NCI-H748 (cell line): ENCODE data around the gene CBX6.
"Not testable (repeated sequence)": the region's sequence is repeated elsewhere in the genome, so short reads cannot be mapped to it uniquely, and the experiment has no call there.

ENCODE experiments used
- DNase-seq: peaks from one replicate; lab custom pipeline; 2025; ENCODE audit not compliant: unreplicated experiment; lab: John Stamatoyannopoulos, UW

CBX6 gene

DNA sequence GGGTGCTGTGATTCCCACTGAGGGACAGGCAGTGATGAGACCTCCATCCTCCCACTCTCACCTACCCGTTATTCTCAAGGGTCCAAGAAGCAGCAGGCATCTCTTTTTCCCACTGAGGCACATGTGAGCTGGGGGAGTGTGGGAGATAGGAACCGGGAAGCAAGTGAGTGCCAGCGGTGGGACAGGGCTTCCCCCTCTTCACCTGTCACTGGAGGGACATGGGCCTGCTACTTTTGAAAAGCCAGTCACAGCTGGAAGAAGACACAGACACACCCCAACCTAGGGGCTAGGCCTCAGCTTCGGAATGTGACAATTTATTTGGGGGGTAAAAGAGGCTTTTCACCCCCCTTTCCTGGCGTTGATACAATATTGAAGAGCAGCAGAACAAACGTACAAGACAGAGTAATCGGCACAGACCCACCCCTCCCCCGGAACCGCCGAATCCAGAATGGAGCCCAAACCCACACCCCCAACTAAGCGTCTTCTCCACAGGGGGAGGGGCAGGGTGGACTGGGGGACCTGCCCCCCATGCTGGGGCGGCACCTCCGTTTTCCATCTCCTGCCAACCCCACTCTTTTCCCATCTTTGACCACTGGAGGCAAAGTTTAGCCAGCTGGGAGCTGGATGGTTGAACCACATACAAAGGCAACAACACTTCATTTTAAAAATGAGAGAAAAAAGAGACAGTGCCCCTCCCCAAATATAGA is 10.7 kb downstream of the CBX6 start:
- DNase-seq: no peak

DNA sequence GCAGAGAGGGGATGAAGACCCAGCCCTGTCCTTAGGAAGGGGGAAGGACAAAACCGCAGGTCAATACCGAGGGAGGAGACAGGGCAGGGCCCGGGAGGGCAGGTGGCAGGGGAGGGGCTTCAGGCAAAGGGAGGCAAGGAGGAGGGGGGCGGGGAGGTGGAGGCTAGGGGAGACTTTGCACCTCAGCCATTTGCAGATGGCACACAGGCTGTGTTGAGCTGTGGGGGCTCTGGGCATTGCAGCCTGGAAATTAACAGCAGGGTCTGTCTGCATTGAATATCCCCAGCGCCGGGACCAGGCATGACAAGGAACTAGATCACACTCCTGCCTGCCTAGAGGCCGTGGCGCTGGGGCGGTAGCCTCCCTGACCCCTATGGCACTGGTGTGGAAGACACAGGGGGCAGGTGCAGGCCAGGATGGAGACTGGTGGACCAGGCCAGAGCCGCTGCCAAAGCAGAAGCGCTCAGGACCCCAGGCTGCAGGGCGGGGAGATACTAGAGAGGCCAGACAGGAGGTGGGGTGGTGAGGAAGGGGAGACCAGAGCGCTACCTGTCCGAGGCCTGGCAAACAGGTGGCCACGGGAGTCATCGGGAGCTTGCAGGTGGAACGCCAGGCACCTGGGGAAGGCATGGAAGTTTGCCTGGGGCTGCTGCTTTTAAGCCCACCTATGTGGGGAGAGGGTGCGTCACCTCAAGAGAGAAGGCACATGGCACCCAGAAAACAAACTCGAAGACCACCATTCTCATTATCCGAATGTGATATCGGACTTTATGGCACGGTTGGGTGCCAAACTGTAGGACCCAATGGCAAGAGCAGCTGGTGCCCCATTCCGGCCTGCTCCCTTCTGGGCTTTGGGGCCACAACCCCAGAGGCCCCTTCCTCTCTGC is 11.5 kb downstream of the CBX6 start:
- DNase-seq: no peak

DNA sequence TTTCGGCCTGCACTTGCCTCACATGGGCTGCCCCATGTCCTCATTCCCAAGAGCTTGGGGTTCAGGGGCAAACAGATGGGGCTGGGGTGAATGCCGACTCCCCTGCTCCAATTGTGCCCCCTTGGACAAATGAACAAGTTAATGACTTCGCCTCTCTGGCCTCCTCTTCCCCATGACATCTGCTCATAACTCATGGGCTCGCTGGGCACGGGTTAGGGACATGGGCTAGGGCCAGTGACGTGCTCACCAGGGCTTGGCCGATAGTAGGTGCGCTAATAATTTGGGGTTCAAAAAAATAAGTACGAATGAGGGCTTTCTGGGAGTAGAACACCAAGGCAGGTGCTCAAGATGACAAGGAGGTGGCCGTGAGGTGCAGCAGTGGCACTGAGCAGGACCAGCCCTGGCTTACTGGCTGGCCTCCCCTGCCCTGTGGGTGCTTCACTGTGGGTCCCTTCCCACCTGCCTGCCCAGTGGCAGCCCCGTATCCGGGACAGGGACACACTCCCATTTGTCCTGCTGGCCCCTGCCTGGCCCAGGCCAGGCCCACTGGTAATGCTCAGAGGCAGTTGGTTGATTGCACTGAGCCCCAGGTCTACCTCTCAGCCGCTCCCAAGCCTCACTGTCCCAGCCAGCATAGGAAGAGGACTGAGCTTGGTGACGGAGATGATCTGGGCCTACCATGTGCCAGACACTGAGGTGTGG is 12.3 kb downstream of the CBX6 start:
- no peak for DNase-seq

DNA sequence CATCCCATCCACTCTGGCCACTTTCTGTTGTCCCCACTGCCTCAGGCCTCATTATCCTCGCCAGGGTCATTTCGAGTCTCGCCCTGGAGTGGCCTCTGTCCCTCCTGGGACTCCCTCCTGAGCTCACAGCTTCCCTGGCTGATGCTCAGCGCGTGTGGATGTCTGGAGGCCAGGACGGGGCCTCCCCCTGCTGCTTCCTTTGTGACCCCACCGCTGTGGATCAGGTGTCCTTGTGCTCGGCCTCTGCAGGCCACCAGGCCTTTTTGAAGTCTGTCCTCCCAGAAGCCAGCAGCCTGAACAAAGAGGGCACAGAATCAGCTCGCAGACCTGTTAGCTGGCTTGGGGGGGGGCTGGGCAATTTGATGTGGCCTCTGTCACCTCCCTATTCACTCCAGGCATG is 13.5 kb downstream of the CBX6 start:
- no peak for DNase-seq

DNA sequence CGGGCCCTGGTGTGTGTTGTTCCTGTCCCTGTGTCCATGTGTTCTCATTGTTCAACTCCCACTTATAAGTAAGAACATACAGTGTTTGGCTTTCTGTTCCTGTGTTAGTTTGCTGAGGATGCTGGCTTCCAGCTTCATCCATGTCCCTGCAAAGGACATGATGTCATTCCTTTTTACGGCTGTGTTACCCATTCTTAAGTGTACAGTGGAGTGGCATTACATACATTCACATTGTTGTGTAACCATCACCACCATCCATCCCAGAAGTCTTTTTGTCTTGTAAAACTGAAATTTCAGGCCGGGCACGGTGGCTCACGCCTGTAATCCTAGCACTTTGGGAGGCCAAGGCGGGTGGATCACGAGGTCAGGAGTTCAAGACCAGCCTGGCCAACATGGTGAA is 17.5 kb downstream of the CBX6 start:
- DNase-seq: not testable (repeated sequence)

DNA sequence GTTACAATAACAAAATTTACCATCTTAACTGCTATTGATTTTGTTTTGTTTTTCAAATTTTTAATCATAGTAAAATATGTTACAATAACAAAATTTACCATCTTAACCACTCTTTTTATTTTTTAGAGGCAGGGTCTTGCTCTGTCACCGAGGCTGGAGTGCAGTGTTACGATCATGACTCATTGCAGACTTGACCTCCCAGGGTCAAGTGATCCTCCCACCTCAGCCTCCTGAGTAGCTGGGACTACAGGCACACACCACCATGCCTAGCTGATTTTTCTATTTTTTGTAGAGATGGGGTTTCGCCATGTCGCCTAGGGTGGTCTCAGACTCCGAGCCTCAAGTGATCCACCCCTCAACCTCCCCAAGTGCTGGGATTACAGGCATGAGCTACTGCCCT is 18.1 kb downstream of the CBX6 start:
- DNase-seq: not testable (repeated sequence)

DNA sequence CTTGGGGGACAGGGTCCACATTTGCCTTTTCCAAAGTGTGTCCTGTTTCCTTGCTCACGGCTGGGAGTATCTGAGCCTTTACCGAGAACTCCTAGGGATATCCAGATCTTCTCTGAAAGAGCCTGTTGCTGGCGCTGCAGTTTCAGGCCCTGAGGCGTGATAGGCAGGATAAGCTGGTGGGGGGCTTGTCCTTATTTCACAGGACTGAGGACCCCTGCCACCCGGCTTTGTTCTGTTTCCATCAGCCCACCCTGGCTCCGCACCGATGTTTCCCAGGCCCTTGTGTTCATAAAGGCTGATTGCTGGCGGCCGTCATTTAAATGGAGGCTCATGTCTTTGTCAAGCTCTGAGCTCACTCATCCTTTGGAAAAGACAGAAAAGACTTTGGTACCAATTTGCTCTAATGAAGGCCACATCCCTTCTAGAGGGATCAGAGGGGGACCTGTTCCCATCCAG is 18.8 kb downstream of the CBX6 start:
- DNase-seq: no peak

DNA sequence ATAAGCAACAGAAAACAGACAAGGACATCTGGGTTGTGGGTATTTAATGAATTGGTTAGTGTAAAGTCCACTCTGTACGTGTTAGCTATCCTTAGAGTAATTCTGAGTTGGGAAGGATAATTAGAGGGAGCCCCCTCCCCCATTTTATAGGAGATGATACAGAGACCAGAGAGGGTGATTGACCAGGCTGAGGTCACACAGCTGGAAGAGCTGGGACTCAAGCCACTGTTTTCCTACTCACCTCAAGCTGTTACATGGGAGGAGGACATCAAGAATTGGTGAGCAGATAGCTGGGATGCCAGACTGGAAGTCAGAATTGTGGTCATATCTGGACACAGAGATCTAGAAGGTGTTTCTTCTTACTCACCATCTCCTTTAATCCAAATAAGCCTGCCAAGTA is 19.5 kb downstream of the CBX6 start:
- DNase-seq: no peak

DNA sequence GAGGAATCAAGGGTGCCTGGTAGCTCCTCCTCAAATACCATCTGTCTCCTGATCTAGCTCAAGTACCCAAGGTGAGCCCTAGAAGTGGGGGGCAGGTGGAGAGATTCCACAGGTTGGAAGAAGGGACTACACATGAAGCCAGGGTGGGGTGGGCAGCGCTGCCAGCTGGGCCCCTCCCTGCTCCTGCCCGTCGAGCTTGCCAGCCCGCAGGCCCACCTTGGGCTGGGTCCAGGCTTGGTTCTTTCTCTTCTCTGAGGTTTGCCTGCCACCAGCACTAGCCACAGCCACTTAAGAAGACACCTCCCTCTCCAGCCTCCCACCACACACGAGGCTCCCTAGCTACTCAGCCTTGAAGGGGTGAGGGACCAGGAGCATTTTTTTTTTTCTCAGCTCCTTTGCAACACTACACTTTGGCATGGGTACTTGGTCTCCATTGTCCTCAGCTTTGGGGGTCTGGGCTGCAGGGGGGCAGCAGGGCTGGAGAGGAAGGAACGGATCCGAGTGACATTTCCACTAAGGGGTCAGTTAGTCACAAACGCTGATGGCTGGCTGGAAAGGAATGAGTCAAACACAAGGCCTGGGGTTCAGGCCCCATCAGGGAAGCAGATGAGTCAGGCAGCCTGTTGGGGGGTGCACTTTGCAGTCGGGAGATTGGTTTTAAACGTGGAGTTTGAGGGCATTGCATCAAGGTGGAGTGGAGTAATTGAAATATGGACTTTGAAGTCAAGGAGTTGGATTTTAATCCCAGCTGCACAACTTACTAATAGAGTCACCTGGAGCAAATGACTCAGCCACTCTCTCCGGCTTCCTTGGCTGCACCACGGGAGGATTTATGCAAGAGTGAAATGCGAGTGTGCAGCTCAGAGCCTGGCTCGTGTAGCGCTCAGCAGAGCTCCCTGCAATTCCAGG is 20.8 kb downstream of the CBX6 start:
- DNase-seq: no peak

DNA sequence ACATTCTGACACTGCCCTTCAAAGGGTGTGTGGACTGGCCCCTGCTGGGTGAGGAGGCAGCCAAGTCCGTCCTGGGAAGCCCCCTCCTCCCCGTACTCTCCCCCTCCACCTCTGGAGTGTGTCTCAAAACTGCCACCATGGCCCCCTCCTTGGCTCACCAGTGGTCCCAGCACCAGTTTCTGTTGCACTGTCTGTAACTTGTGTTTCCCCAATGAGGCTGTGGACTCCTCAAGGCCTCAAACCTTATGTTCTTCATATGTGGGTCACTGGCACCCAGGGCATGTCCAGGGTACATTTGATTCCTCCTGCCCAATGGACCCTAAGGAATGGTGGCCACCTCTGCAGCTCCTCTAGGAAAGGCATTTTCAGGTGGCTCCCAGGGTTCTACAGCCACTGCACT is 21.6 kb downstream of the CBX6 start:
- no peak for DNase-seq

DNA sequence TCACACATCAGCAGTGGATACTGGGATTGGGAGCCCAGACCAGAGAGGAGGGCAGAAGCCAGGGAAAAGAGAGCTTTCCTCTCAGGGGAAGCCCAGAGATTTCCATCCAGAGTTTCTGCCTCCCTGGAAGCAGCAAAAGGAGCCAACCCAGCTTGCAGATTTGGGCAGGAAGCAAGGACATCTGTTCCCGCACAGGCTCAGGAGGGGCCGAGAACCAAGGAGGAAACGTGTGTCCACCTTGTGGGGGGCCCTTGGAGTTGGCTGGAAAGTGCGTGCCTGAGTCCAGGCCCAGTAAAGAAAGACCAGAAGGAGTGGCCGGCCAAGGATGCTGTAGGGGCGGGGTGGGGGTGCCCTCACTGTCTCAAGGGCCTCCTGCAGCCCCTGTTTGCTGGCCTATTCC is 22.2 kb downstream of the CBX6 start:
- no peak for DNase-seq

DNA sequence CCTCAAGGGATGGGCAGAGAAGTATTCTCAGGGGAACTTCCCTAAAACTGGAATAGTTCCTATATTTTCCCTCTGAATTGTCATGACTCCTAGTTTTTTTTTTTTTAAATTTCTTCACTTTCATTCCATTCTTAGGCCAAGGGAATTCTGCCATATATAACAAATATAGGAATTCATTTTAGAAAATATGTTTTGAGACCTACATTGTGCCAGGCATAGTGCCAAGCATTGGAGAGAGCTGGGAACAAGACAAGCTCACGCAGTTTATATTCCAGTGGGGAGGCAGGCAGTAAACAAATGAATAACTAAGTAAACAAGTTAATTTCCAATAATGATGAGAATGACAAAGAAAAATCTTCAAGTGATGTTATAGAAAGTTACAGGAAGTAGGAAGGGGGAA is 25.6 kb downstream of the CBX6 start:
- no peak for DNase-seq

DNA sequence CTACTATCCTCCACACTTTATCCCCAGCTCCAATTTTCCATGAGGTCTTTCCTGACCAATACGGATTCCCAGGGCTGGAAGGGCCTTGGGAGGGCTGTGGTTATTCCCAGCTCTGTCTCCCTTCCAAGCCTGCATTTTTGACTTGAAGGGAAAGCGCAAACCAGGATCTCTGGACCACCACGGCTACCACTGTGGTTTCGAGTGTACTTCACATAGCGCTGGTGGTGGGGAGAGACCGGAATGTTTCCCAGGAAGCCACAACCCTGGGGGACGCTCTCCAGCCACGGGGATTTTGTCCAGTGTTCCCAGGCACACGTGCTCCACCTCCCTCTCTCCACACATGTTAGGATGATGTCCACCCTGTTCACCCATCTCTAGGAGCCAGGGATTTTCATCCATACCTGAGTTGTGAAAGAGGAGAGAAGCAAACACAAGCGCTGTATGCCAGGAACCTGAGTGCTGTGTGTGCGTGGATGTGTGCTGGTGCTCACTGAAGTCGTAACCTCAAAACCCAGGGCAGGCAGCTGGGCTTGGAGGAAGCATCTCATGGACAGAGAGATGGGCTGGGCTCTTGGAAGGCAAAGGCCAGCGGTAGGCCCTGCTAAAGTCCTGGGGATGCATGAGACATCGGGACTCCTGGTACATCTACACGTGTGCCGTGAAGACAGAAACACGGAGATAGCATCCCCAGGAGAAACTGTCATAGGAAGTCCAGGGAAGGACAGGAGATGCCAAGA is 26.8 kb downstream of the CBX6 start:
- no peak for DNase-seq

DNA sequence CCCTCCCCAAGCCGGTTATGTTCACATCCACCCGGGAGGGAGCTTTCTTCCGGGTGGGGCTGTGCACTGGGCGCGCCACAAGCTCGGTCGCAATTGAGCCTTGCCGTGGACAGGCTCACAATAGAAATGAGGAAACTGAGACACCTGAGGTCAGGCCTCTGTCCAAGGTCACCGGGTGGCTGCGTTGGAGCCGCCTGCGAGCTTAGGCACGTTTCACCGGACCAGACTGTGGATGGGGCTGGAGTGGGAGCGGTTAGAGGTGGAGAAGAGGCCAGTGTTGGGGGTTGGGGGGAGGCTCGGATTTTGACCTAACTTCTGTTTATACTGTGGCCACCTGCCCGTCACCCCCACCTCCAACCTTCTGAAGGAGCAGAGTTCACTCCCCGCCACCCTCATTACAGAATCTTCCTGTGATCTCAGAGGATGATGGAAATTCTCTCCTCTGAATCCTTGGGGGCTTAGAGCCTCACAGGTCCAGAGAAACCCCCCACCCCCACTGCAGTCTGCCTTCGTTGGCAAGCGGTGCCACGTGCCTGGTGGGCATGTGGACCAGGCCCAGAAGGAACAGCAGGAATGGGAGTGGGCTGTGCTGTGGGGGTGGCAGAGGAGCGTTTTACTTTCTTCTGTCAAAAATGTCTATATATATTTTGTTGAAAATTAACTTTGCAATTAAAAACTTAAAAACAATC is 27.6 kb downstream of the CBX6 start:
- DNase-seq: peak; percentile 35

DNA sequence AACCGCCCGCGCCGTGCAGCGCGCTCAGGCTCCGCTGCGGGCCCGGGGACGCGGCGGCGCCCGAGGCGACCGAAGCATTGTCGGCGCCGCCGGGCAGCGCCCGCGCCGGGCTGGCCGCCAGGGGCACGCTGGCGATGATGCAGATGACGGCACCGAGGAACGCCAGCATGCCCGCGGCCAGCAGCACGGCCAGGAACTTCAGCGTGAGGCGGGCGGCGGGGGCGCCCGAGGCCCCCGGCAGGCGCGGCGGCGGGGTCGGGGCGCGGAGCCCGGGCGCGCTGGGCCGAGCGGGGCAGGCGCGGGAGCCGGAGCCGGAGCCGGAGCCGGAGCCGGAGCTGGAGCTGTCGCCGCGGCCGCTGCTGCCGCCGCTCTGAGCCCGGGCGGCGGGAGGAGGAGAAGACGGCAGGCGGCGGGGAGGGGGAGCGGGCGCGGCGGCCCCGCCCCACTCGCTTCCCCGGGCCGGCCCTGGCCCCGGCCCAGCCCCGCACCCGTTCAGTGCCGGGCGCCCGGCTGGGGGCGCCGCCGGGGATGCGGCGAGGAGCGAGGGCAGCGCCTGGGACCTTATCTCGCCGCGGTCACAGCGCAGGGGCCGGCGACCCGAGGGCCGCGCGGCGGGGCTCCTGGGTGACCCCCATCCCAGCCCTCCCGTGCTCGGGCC is 28.2 kb downstream of the CBX6 start, which contains the start of gene NPTXR:
TSS of gene NPTXR (minus strand) at position 372 of the 658 bp plus-strand sequence.
- peak; percentile 71 for DNase-seq

DNA sequence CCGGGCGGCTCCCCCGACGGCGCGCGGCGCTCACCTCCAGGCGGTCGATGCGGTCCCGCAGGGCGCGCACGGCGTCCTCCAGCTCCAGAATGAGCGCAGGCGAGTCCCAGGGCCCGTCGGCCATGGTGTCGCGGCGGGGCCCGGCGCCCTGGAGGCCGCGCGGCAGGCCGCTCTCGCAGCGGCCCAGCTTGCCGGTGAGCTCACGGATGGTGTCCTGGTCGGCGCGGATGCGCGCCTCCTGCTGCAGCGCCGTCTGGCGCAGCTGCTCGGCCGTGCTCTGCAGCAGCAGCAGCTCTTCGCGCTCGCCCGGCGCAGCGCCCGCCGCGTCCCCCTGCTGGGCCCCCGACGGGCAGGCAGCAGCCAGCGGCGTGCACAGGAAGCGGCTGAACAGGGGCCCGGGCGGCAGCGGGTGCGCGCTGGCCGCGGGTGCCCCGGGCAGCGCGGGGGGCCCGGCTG is 28.8 kb downstream of the CBX6 start:
- peak; percentile 78 for DNase-seq

DNA sequence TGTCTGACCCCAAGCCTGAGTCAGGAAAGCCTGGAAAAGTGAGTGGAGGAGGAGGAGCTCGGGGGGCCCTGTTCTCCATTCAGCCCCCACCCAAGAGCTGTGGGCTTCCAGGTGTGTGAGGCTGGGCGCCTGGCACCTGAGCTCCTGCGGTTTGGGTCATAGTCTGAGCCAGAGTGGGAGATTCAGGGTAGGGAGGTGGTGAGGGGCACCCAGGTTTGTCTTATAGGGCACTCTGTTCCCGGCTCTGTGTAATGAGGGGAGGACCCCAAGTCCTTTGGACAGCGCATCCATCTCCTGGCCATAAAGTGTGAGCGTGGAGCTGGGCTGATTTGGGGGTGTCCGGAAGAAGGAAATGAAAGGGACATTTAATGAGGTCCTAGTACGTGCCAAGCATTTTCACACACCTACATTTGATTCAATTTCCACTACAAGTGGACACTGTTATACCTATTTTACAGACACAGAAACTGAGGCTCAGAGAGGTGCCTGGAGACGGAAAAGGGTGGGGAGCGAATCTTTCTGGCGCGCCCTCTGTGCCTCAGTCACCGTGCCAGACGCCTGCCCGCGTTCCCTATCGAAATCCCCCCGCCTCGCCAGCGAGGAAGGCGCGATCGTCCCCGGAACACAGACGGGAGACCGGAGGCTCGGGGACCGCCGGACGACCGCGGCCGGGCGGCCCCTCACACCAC is 29.4 kb downstream of the CBX6 start:
- no peak for DNase-seq

DNA sequence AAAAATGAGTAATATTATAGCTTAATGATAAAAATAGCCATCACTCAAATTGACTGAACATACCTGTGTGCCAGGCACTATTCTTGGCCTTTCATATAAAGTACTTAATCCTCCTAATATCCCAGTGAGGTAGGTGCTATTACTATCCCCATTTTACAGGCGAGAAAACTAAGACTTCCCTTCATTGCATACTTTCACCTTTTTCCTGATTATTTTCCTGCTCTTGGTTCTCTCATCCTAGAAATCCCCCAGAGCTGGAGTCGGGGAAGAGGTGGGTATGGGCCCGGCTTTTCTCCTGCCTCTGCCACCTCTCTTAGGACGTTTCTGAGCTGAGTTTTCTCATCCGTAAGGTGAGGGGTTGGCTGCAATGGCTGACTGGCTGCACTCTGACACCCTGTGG is 30.4 kb downstream of the CBX6 start:
- DNase-seq: no peak
